Keratinocyte (primary cell): ENCODE measurements around the gene EIF2A. TPM values are rescaled to one million over a fixed set of nuclear protein-coding genes. Genes with fewer than 3 reads are reported as not detected.

Experiments used
- DNase-seq: peaks from one replicate; pipeline ENCODE4 v3.0.0-alpha.2; 2011; ENCODE audit warnings: low read depth, missing footprints, low spot score
- FAIRE-seq: peaks from 2 replicates; lab custom pipeline; 2011; peaks lifted over from hg19 to GRCh38; lab: Jason Lieb, UNC
- H2AFZ ChIP-seq: 2 replicates; pipeline ENCODE4 v1.6.0; 2012; ENCODE audit warnings: low read length, control low read depth, inconsistent platforms; ENCODE audit not compliant: control insufficient read depth
- H3K27ac ChIP-seq: 2 replicates; pipeline ENCODE4 v1.5.1; 2011; ENCODE audit warnings: low read length; ENCODE audit not compliant: control insufficient read depth, insufficient read depth
- H3K27me3 ChIP-seq: 3 replicates; pipeline ENCODE4 v1.6.0; 2011; ENCODE audit warnings: low read length; ENCODE audit not compliant: control insufficient read depth, insufficient read depth; ENCODE audit errors: extremely low read depth
- H3K36me3 ChIP-seq, 2 experiments: 2 replicates in 1 of 2; 3 replicates in 1 of 2; pipeline ENCODE4 v1.5.1; 2011; ENCODE audit warnings: low read length in 2 of 2, mild to moderate bottlenecking in 1 of 2; ENCODE audit not compliant: control insufficient read depth in 2 of 2, insufficient read depth in 2 of 2; ENCODE audit errors: extremely low read depth in 1 of 2
- H3K4me1 ChIP-seq: 3 replicates; pipeline ENCODE4 v1.5.1; 2011; ENCODE audit warnings: low read length; ENCODE audit not compliant: control insufficient read depth, insufficient read depth; ENCODE audit errors: extremely low read depth
- H3K4me2 ChIP-seq: 3 replicates; pipeline ENCODE4 v1.6.0; 2011; ENCODE audit warnings: low read depth, low read length; ENCODE audit not compliant: control insufficient read depth, insufficient read depth; ENCODE audit errors: extremely low read depth
- H3K4me3 ChIP-seq, 3 experiments: fragments of 200-600 bp in 1 of 3; sonication (generic) in 1 of 3; 2 replicates in 2 of 3; 3 replicates in 1 of 3; pipeline ENCODE4 v1.5.1; 2011 to 2016; ENCODE audit warnings: low read length in 3 of 3, mild to moderate bottlenecking in 3 of 3, control low read depth in 2 of 3, inconsistent platforms in 1 of 3, low read depth in 1 of 3, mixed read lengths in 1 of 3, mixed run types in 1 of 3, moderate library complexity in 1 of 3; ENCODE audit not compliant: control insufficient read depth in 2 of 3, insufficient read depth in 2 of 3; ENCODE audit errors: extremely low read depth in 1 of 3
- H3K79me2 ChIP-seq: 2 replicates; pipeline ENCODE4 v1.6.0; 2012; ENCODE audit warnings: low read length; ENCODE audit not compliant: control insufficient read depth, insufficient read depth
- H3K9ac ChIP-seq: 3 replicates; pipeline ENCODE4 v1.6.0; 2011; ENCODE audit warnings: low read length; ENCODE audit not compliant: control insufficient read depth, insufficient read depth; ENCODE audit errors: extremely low read depth
- H3K9me1 ChIP-seq: 3 replicates; pipeline ENCODE4 v1.6.0; 2011; ENCODE audit warnings: low read length; ENCODE audit not compliant: control insufficient read depth, insufficient read depth; ENCODE audit errors: extremely low read depth
- H3K9me3 ChIP-seq: 2 replicates; pipeline ENCODE4 v1.5.1; 2012; ENCODE audit warnings: low read depth, low read length; ENCODE audit not compliant: control insufficient read depth
- H4K20me1 ChIP-seq: 3 replicates; pipeline ENCODE4 v1.6.0; 2011; ENCODE audit warnings: low read length; ENCODE audit not compliant: control insufficient read depth, insufficient read depth; ENCODE audit errors: extremely low read depth
- CTCF ChIP-seq, 3 experiments: IDR thresholded peaks in 1 of 3; conservative IDR thresholded peaks in 1 of 3; optimal IDR thresholded peaks in 1 of 3; 2 replicates in 2 of 3; 3 replicates in 1 of 3; pipeline versions ENCODE3 to v1.5.1; 2011; ENCODE audit warnings: low read length in 3 of 3, mild to moderate bottlenecking in 3 of 3, moderate library complexity in 2 of 3, control low read depth in 1 of 3, inconsistent platforms in 1 of 3; ENCODE audit not compliant: insufficient read depth in 2 of 3; ENCODE audit errors: extremely low read depth in 1 of 3
- EZH2 ChIP-seq: IDR thresholded peaks from one replicate; pipeline ENCODE4 v1.6.1; 2012; ENCODE audit warnings: inconsistent platforms, mild to moderate bottlenecking, low read length, moderate library complexity
- dilution Hi-C: fragments of 300-500 bp; cut with MboI; formaldehyde crosslinking; loops from one replicate; pipeline ENCODE4 v1.7.0; 2020; ENCODE audit warnings: low sequenced_read_pairs; ENCODE audit not compliant: extremely low pct_ligation_motif_present
- polyA plus RNA-seq, 5 experiments: library from polyadenylated mRNA; depleted of rRNA in 3 of 5; stranded (reverse) in 3 of 5; stranded (forward) in 1 of 5; unstranded in 1 of 5; fragments of >200 nt; gene quantifications; 1 replicate in 1 of 5; 2 replicates in 3 of 5; 3 replicates in 1 of 5; pipeline versions ENCODE4 v1.2.1 to v1.2.3, GENCODE V29; 2011 to 2012; ENCODE audit warnings: missing spikeins in 2 of 5, low read depth in 1 of 5, low replicate concordance in 1 of 5

The EIF2A gene
- polyA plus RNA-seq, 1 donor (not counting 4 experiments of a cell fraction or from before 2014, with no cell fraction given): 104 TPM

GRCh38 chr3:150519026-150519425 is 27.6 kb upstream of the EIF2A start:
- no peak for DNase-seq
- Histone ChIP-seq H2AFZ (peak overlapping the region; percentile 55), H3K4me1 (peaks cover 8% of the 10 kb centered on the region), H3K36me3 (no peaks in the 10 kb centered on the region), H3K4me3 (no peak overlapping the region), H3K79me2 (no peaks in the 10 kb centered on the region), H4K20me1 (no peaks in the 10 kb centered on the region), H3K27me3 (no peaks in the 10 kb centered on the region), H3K9me1 (no peaks in the 10 kb centered on the region), H3K4me2 (peak overlapping the region; percentile 9), H3K9ac (peak overlapping the region; percentile 49), H3K27ac (peak overlapping the region; percentile 81), H3K9me3 (peaks cover 6% of the 10 kb centered on the region)
- dilution Hi-C loops: no loop called here
- TF ChIP-seq CTCF (optimal IDR thresholded peaks at IDR 0.05 in 1 of 3, IDR thresholded peaks at IDR 0.05 in 1 of 3, conservative IDR thresholded peaks at IDR 0.05 in 1 of 3; ENCODE audit: extremely low read depth in 1 of 3, insufficient read depth in 2 of 3, low read length in 3 of 3) (no peak), EZH2 (no peak)
- peak; percentile 60 for FAIRE-seq

- dilution Hi-C loops: no loop called here
- FAIRE-seq: no peak
Observed at GRCh38 chr3:150520408-150520807, 26.2 kb upstream of the EIF2A start.

More at GRCh38 chr3:150520408-150520807, 26.2 kb upstream of the EIF2A start:
- Histone ChIP-seq H2AFZ (no peak overlapping the region), H3K27me3 (no peaks in the 10 kb centered on the region), H4K20me1 (no peaks in the 10 kb centered on the region), H3K27ac (no peak overlapping the region), H3K9me3 (peaks cover 6% of the 10 kb centered on the region), H3K36me3 (no peaks in the 10 kb centered on the region), H3K9me1 (no peaks in the 10 kb centered on the region), H3K79me2 (no peaks in the 10 kb centered on the region), H3K9ac (no peak overlapping the region), H3K4me2 (no peak overlapping the region), H3K4me3 (no peak overlapping the region), H3K4me1 (peaks cover 8% of the 10 kb centered on the region)
- DNase-seq: no peak
- TF ChIP-seq EZH2: no peak
- TF ChIP-seq CTCF (optimal IDR thresholded peaks at IDR 0.05 in 1 of 3, IDR thresholded peaks at IDR 0.05 in 1 of 3, conservative IDR thresholded peaks at IDR 0.05 in 1 of 3; ENCODE audit: extremely low read depth in 1 of 3, insufficient read depth in 2 of 3, low read length in 3 of 3): no peak
